DND-41 (cell line): ENCODE data around the gene DCP1B.

Experiments
- ATAC-seq: fragments of 200-7000 bp; cut with Tn5 transposase; 3 replicates; pipeline ENCODE4 v1.9.1; 2021; ENCODE audit warnings: low read depth; ENCODE audit not compliant: insufficient read depth
- DNase-seq: peaks from one replicate; pipeline ENCODE4 v3.0.0-alpha.2; 2020
- H2AFZ ChIP-seq: 2 replicates; pipeline ENCODE4 v1.6.0; 2012; ENCODE audit warnings: low read depth, low read length
- H3K27ac ChIP-seq: 2 replicates; pipeline ENCODE4 v1.5.1; 2012; ENCODE audit warnings: low read length, inconsistent platforms
- H3K27me3 ChIP-seq: fragments of 200-600 bp; sonication (generic); 2 replicates; pipeline ENCODE4 v1.6.0; 2012; ENCODE audit warnings: low read length, mild to moderate bottlenecking, inconsistent platforms; ENCODE audit not compliant: insufficient read depth, poor library complexity
- H3K36me3 ChIP-seq: 2 replicates; pipeline ENCODE4 v1.5.1; 2012; ENCODE audit warnings: low read length, inconsistent platforms; ENCODE audit not compliant: insufficient read depth
- H3K4me1 ChIP-seq: 2 replicates; pipeline ENCODE4 v1.5.1; 2012; ENCODE audit warnings: mild to moderate bottlenecking, low read length; ENCODE audit not compliant: insufficient read depth
- H3K4me2 ChIP-seq: 2 replicates; pipeline ENCODE4 v1.6.0; 2012; ENCODE audit warnings: mild to moderate bottlenecking, moderate library complexity, low read length, inconsistent platforms; ENCODE audit not compliant: insufficient read depth
- H3K4me3 ChIP-seq, 2 experiments: fragments of 200-600 bp in 1 of 2; shearing (Covaris generic) in 1 of 2; 2 replicates each; pipeline ENCODE4 v1.5.1; 2012 to 2016; ENCODE audit warnings: inconsistent platforms in 2 of 2, low read length in 2 of 2, mild to moderate bottlenecking in 2 of 2, low read depth in 1 of 2, moderate library complexity in 1 of 2
- H3K79me2 ChIP-seq: 2 replicates; pipeline ENCODE4 v1.6.0; 2012; ENCODE audit warnings: low read length, inconsistent platforms; ENCODE audit not compliant: insufficient read depth
- H3K9ac ChIP-seq: 2 replicates; pipeline ENCODE4 v1.6.0; 2012; ENCODE audit warnings: low read depth, mild to moderate bottlenecking, inconsistent platforms, low read length, moderate library complexity
- H3K9me3 ChIP-seq: 2 replicates; pipeline ENCODE4 v1.5.1; 2012; ENCODE audit warnings: low read length, moderate library complexity, mild to moderate bottlenecking, inconsistent platforms; ENCODE audit not compliant: insufficient read depth, severe bottlenecking
- H4K20me1 ChIP-seq: 2 replicates; pipeline ENCODE4 v1.6.0; 2012; ENCODE audit warnings: low read length; ENCODE audit not compliant: insufficient read depth
- CTCF ChIP-seq: IDR thresholded peaks from 2 replicates; pipeline ENCODE4 v1.5.1; 2012; ENCODE audit warnings: borderline replicate concordance, low read length, moderate library complexity, mild to moderate bottlenecking; ENCODE audit not compliant: poor library complexity, severe bottlenecking; ENCODE audit errors: extremely low read depth
- EZH2 ChIP-seq: IDR thresholded peaks from 3 replicates; pipeline ENCODE4 v1.6.1; 2012; ENCODE audit warnings: borderline replicate concordance, low read depth, mild to moderate bottlenecking, moderate library complexity, low read length, inconsistent platforms; ENCODE audit not compliant: severe bottlenecking

DCP1B gene

GRCh38 chr12:1912580-1913376 is 91.5 kb downstream of the DCP1B start:
- Histone ChIP-seq H3K79me2 (no peaks in the 10 kb centered on the region), H3K4me3 (no peak overlapping the region), H3K9ac (no peak overlapping the region), H3K9me3 (no peaks in the 10 kb centered on the region), H3K27ac (no peak overlapping the region), H3K36me3 (no peaks in the 10 kb centered on the region), H3K4me1 (peaks cover 27% of the 10 kb centered on the region), H3K27me3 (peaks cover 4% of the 10 kb centered on the region), H4K20me1 (no peaks in the 10 kb centered on the region), H3K4me2 (no peak overlapping the region), H2AFZ (no peak overlapping the region)
- TF ChIP-seq CTCF (no peak), EZH2 (no peak)
- ATAC-seq (no peak), DNase-seq (peak; percentile 1)

GRCh38 chr12:1911598-1912575 is 92.4 kb downstream of the DCP1B start:
- Histone ChIP-seq H4K20me1 (no peaks in the 10 kb centered on the region), H3K4me2 (no peak overlapping the region), H2AFZ (no peak overlapping the region), H3K9ac (no peak overlapping the region), H3K4me1 (peaks cover 23% of the 10 kb centered on the region), H3K4me3 (no peak overlapping the region), H3K79me2 (no peaks in the 10 kb centered on the region), H3K36me3 (no peaks in the 10 kb centered on the region), H3K9me3 (no peaks in the 10 kb centered on the region), H3K27ac (no peak overlapping the region), H3K27me3 (no peaks in the 10 kb centered on the region)
- TF ChIP-seq CTCF, result no peak
- ATAC-seq (no peak), DNase-seq (no peak)

- Histone ChIP-seq H3K79me2 (no peaks in the 10 kb centered on the region), H3K36me3 (no peaks in the 10 kb centered on the region), H2AFZ (no peak overlapping the region), H3K27ac (no peak overlapping the region), H3K27me3 (no peaks in the 10 kb centered on the region), H3K9me3 (no peaks in the 10 kb centered on the region), H3K4me2 (no peak overlapping the region), H3K4me3 (no peak overlapping the region), H3K4me1 (peaks cover 9% of the 10 kb centered on the region), H3K9ac (no peak overlapping the region), H4K20me1 (no peaks in the 10 kb centered on the region)
- TF ChIP-seq EZH2 (no peak), CTCF (no peak)
- DNase-seq (no peak), ATAC-seq (no peak)
Measured at GRCh38 chr12:1910468-1910867, 93.8 kb downstream of the DCP1B start.
